CD4-positive, alpha-beta T cell treated with Interleukin-21 for 1 hour (primary cell): ENCODE data around the gene HIC1.

Experiments used
- DNase-seq: peaks from one replicate; pipeline ENCODE4 v3.0.0-alpha.2; 2020

Gene HIC1

DNA sequence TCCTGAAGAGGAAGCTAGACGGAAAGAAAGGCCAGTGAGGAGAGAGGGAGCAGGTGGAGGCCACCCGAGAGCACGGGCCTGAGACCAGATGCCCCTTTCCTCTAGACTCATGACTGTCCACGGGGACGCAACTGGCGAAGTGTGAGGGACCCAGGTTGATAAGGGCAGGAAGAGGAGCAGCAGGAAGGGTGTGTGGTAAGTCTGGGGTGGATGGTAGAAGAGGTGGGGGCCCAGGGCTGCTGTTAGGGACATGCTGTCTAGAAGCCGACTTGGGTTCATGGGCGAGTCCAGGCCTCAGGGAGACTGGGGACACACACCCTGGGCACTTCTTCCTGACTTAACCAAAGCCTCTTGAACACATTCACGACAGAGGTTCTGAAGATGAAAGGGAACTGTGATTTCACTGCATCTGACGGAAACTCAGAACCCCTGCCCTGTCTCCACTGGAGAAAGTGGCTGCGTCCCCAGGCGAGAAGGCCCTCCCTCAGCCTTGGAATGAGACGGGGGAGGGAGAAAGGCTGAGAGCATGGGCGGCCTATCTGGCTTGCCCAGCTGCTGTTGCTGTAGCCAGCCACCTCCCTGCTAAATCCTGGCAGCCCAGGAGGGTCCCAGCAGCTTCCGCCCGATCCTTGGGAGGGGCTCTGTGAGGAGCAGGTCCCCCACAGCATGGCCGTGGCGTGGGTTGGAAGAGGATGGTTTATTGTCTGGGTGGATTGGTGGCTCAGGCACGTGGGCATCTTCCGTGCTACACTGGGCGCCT is 6.0 kb downstream of the HIC1 start:
- no peak for DNase-seq

DNA sequence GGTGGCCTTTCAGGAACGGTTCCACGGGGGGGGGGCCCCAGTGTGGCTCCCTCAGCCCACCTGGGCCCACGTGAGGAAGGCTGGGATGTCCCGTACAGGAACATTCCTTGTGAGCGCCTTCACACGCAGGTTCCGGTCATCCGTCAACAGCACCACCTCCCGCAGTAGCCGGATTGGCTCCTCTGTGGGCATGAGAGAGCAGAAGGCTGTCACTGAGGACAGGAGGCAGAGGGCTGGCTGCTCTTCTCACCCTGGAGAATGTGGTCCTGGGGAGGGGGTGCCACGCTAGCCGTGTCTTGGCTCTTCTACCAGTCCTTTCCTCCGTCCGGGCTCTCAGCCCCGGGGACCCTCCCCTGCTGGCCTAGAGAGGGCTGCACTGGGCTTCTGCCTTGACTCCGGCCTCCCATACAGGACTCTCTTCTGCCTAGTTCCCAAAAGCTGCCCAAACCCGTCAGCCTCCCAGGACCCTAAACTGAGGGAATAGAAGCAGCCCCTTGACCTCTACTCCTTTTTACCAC is 6.6 kb downstream of the HIC1 start:
- no peak for DNase-seq

DNA sequence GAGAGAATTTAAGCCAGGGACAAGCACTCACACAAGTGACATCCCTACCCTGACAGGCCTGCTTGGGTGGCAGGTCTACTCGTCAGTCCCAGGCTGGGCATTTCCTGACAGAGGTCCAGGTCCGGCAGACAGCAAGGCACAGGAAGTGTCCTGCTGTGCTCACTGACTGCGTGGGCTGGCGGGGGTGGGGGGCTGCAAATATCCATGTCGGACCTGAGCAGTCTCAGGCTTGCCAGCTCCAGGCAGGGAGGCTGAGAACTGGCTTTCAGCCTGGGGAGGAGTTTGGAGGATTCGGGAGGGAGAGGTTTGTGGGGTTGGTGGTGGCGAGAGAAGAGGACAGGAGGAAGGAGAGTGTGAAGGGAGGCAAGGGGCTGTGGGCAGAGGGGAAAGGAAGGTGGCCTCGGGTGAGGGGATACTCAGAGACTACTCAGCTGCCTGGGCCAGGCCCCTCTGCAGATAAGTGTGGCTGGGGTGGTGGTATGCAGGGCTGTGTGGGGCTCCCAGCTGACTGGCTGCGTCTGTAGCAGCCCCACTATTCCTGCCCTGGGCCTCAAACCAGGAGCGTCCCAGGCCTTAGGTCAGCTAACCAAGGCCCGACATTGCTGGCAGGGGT is 7.8 kb downstream of the HIC1 start:
- no peak for DNase-seq

DNA sequence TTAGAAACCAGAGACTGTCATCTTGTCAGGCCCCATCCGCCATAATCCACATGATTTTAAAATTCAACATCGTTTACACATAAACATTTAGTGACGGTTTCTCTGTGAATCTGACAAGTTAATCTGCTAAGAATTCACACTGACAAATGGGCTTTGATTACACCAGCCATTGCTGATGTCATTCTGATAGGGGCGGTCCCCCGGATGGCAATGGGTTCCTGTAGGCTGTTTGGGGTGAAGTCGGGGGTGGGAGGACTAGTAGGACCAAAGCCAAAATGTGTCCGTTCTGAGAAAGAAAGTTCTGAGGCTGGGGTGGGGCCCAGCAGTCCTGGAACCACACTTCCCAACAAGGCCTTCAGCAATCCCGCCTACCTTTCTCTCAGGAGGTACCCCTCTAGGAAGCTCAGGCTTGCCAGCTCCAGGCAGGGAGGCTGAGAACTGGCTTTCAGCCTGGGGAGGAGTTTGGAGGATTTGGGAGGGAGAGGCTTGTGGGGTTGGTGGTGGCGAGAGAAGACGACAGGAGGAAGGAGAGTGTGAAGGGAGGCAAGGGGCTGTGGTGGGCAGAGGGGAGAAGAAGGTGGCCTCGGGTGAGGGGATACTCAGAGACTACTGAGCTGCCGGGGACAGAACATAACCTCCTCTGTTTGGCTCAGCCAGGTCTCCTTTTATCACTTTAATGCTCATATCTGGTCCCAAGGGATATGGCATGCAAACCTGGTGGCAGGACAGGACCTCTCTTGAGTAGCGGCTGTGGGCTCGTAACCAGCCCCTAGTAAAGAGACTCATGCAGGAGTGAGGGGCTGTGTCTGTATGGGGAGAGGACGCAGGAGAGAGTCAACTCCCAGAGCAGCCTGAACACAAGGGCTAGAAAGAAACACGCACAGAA is 8.6 kb downstream of the HIC1 start:
- no peak for DNase-seq

DNA sequence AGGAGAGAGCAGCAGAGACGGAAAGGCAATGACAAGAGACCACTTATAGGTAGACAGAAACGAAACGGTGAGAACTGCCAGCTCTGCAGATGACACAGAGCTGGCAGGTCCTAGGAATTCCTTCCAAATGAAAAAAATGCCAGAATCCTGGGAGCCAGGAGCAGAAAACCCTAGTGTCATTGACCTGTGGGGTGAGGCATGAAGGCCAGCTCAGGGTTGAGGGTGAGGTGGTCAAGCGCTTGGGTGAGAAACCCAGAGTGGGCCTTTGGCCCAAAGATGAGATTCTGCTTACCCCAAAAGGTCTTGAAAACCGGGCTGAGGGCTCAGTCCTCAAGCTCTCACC is 9.2 kb downstream of the HIC1 start:
- DNase-seq = no peak

DNA sequence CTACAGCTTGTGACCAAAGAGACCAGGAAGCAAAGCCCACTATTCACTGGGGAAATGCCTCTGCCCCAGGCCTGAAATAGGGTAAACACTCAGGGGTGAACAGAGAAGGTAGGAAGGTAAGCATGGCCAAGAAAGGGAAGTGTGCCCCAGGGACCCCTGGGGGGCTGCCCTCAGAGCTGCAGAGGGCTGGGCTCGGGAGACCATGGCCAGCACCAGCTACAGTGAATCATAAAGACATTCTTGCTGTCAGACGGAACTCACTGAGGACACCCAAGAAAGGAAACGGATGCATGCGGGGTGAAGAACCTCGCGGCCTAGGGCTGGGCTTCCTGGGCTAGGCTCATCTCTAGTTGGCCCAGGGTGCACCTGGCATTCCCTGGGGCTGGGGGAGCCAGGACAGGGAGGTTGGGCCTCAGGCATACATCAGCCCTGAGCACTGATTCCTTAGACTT is 9.6 kb downstream of the HIC1 start:
- no peak for DNase-seq

DNA sequence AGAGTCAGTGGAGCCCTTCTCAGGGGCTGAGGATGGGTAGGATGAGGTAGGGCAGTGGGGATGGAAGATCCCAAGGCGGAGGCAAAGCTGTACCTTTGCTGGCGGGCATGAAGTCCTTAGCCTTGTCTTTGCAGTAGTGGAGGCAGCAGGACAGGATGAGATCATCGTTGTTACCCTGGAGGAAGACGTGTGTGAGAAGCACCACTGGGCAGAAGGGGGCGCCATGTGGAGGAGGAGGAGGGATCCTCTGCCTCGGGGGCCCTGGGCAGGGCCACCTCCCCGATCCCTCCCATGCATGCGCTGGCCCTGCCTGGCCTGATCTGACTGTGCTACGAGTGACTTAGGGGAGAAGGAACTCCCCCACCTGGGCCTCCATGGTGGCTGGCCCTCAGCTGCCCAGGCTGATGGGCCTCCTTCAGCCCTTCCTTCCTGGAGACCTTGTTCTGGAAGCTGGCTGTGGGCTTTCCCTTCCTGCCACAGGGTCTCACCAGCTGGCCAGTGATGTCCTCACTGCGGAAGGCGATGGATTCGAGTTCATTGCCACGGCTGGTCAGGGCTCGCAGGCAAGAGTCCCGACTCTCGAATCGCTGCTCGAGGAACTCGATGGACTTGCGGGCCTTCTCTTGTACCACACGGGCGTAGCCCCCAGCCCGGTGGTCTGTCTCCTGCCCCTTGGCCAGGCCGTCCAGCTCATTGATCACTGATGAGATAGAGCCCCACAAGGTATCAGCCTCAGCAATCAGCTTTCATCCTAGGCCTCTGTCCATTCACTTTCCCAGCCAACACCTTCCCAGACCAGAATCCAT is 10.3 kb downstream of the HIC1 start:
- DNase-seq = peak; percentile 54

DNA sequence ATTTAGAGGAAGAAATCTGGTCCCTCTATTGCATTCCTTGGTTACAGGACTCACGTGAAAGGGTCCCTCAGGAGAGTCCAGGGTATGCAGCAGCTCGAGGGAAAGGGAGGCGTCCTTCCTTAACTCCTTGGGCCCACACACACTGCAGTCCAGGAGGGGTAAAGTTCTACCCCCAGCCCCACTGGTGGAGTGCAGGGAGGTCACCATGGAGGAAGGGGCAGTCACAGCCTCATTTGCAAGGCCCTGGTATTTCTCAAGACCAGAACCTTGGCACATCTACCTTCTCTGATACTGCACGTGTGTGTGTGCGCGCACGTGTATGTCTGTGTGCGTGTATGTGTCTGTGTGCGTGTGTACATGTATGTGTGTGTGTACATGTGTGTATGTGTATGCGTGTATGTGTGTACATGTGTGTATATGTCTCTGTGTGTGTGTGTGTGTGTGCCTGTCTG is 11.1 kb downstream of the HIC1 start:
- DNase-seq = no peak

DNA sequence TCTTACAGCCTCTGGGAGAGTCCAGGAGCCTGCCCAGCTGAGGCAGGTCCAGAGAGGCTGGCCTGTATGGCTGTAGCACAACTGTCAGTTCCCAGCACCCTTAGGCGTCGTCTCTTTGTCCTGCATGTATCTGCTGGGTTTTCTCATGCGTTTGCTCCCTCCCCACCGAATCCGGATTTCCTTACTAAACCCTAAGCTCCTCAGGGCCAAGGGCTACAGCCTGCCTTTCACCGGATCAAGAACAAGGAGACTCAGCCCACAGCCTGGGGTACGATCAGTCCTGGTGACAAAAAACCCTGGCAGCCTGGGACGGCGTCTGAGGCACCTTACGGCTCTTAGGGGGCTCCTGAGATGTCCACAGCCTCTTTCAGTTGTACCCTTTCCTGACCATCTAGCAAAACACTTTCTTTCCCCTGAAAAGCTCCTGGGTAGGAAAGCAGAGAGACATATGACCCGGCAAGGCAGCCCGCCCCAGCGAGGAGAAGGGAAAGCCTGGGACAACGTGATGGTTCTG is 12.2 kb downstream of the HIC1 start:
- DNase-seq = no peak

DNA sequence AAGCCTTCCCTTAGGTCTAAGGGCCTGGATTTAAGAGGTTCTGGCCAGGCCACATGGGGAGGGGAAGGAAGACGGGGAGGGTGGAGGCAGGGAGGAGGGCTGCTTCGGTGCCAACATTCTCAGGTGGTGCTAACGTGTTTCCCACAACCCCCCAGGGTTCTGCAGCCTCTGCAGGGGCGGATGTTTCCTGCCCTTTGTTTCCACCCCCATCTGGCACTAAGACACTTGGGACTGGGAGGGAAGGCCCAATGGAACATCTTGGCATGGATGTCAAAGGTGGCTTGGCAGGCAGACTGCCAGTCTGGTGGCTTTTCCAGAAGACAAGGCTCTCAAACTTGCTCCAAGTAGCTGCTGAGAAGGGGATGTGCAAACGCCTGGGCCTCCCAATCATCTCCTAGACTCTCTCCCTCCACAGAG is 12.7 kb downstream of the HIC1 start:
- DNase-seq = no peak

DNA sequence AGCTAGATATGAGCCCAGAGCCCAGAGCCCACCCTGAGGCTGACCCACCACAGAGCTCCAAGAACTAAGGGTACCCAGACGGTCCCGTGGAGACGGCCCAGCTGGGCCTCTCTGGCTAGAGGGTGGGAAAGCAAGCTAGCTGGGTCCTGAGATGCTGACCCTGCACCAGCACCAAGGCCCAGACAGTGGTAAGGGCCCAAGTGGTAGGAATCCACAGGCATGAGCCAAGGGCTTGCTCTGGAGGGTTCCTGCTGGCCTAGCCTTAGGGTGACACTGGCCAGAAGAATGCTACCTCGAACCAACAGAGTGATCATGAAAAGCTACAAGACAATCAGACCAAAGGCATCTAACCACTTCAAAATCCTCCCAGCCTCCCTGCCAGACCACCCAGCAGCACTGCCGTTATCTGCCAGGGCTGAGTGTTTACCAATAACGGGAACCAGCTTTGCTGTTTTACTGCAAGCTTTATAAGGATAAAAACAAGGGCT is 13.2 kb downstream of the HIC1 start:
- no peak for DNase-seq

DNA sequence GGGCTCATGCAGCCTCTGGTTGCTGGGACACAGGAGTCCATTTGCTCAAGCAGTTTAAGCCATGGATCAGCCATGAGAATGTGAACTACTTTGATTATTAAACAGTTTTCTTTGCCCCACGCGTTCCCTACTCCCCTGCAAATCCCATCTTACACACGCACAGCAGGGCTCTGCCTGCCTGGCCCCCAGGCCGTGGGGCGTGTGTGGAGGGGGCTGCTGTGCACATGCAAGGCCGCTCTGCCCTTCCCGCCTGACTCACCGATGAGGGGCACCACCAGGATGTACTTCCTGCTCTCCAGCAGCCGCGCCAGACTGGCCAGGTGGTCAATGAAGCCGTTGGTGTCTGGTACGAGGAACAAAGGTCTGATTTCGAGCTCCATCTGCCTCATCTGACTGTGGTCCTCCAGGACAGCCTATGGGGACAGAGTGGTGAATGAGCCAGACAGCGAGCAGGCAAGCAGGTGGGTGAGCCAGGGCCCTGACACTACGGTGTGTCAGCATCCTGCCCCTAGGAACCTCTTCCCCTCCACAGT is 13.7 kb downstream of the HIC1 start:
- no peak for DNase-seq

DNA sequence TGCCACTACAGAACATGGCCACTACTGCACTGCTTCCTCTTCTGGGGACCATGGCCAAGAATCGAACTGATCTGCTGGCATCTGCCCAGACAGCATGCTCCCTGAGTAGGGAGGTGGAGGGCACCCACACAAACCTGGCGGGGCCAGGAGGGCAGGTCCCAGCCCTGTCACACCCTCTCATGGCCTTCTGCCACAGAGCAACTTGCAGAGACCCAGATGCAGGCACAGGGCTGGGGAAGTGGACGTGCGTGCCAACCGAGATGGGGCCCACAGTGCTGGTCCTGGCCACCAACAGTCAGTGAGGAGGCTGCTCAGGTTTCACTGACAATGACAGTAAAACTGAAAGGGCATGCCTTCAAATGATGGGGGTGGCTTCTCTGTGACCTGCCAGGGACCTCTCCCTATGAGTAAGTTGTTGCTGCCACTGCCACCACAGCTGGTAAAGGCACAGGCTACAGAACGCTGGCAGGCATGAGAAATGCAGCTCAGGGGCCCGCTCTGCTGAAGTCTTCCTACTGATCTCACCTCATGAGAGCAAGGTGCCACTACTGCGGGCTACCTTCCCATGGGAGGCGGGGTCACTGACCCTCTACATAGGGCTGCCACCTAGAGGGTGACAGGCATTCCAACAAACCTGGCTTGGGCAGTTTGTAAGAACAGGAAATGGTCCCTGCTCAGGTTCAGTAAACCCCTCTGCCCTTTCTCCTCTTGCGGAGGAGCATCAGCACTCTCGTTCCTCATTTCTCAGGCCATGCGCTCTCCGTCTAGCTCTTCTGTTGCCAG is 15.5 kb downstream of the HIC1 start:
- no peak for DNase-seq

DNA sequence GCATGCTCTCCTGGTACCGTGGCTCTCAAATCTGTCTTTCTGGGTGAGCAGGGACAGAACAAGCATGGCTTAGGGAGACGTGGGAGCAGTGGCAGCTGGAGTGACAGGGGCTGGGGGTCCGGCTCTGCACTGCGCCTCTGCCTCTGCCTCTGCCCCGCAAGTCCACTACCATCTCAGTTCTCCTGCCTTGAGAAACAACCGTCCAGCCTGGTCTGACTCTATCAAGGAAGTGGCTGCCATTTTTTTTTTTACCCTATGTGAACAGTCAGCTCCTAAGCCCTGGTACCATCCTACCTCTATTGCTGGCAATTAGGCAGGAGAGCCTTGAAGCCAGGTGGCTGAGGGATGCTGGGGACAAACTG is 16.1 kb downstream of the HIC1 start:
- DNase-seq = no peak

DNA sequence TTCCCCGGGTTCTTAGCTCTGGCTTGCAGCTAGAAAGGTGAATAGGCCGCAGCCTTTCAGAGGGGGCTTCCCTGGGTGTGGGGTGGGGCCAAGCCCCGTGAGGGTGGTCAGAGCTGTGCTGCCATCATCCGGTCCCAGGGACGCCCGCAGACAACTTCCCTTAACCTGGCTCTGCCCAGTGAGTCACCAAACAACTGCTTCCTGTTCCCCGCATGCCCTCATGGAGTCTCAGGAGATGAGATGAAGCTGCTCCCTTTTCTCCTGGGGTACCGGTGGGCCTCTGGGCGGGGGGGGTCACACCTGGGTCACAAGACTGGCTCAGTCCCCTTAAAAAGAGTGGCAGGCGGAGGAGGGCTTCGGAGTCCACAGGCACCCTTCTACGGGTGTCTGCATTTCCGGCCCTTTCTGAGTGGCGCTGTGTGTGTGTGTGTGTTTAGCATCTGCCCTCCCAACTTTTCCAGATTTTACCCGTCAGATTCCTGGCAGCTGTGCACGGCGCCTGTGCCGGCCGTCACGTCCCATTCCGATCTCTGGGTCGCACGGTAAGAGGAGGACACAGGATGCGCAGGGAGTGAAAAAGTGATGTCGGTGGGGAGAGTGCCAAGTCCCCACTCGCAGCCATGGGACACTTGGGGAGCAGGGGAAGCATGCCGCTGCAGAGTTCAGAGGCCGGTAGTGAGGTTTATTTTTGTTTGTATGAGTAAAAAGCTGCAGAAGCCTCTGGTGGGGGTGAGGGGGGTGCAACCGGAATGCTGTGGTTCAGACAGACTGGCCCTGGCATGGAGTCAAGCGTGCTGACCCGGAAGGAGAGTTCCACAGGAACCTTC is 16.8 kb downstream of the HIC1 start:
- DNase-seq = no peak

DNA sequence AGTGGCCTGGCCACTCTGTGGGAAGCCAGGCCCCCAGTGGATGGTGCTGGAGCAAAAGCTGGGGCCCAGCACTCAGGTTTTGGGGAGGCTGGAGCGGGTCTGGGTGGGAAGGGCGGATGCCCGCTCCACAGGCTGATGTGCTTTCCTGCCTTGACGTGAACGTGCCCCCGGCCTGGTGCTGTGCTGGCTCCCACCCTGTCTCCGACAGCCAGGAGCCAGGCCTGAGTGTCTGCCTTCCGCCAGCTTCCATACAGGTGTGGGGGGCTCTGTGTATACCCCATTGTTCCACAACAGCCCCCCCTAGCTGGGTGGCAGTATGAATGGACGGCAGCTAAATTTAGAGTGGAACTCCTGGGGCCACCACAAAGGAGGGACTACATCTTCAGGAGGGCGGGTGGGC is 20.0 kb downstream of the HIC1 start:
- DNase-seq = no peak

DNA sequence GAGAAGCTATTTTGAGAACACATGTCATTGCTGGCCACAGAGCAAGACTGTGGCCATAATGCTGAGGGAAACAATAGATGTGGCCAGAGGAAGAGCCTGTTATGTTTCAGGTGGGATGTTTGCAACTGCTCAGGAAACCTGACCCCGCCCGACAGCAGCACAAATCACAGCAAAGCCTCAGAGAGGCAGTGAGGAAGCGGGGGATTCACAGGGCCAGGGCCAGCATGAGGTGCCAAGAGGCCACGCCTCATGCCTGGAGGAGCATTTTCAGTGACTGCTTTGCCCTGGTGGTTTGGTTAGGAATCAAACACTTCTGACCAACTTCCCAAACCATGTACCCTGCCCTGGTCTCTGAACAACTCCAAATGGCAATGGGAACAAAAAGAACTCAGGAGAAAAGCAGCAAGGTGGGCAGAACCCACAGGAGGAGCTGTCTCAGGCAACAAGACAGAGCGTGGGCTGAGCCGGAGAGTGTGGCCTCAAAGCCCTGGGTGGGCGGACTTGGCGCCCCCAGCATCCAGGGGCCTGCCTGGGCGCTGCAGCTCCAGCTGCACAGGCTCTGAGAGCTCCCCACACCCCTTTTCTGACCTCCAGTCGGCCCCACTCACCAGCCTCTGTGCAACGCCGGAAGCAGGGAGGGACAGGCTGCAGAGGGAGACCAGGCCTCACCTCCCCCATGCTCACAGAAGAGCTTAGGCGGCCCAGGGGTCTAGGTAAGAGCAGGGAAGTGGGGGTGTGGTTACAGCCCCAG is 20.6 kb downstream of the HIC1 start:
- DNase-seq = no peak

DNA sequence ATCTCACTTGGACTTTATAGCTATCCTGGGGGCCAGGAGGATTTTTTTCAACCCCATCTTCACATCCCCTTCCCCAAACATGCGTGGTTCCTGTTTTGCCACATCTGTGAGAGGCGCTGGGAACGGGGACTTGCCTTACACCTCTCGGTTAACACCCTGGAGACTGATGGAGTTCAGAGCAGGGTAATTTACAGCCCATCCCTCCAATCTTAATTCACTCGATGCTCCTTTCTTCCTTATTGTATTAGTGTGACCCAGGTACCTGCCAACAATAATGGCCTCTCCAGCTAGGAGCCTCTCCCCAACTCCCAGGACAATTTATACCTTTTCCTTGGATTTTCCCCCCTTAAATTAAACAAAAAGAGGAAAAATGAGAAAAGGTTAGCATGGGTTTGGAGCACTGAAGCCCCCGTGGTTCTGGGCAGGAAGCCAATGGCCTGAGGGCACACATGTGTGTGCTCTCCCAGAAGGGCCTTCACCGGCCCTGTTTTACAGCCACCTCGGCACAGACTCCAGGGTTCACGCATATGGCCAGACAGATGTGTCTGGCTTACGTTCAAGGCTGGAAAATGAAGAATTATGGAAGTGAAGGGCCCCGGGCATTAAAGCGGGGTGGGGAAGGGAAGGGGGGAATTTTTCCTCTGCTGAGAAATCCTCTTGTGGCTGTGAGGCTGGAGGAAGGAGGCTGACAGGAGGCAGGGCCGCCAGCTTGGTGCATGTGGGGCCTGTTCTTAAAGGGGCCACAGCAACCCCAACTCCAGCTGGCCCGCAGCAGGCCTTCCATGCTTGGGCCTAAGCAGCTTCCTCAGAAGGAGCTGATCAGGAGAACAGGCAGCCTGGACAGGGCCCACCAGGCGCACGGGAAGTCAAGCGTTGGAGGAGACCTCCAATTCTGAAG is 21.4 kb downstream of the HIC1 start:
- DNase-seq = no peak
